Measurements from ENCODE around the gene BOC.

BOC gene

GRCh38 chr3:113268942-113269341, 57.6 kb downstream of the BOC start:
- FAIRE-seq, result no peak
- DNase-seq (ENCODE audit: insufficient read length, low spot score), result no peak

GRCh38 chr3:113269661-113270060, 58.3 kb downstream of the BOC start:
- no peak for FAIRE-seq
- no peak for DNase-seq (ENCODE audit: insufficient read length, low spot score)

GRCh38 chr3:113270068-113270467, 58.7 kb downstream of the BOC start:
- FAIRE-seq, result no peak

GRCh38 chr3:113270786-113271185, 59.4 kb downstream of the BOC start:
- DNase-seq (ENCODE audit: insufficient read length, low spot score) (no peak), FAIRE-seq (no peak)

More at GRCh38 chr3:113270068-113270467, 58.7 kb downstream of the BOC start:
- no peak for DNase-seq (ENCODE audit: insufficient read length, low spot score)

GRCh38 chr3:113271189-113271588, 59.8 kb downstream of the BOC start:
- no peak for DNase-seq (ENCODE audit: insufficient read length, low spot score)
- FAIRE-seq, result no peak

GRCh38 chr3:113271594-113272384, 60.4 kb downstream of the BOC start:
- no peak for FAIRE-seq

GRCh38 chr3:113272385-113272779, 61.0 kb downstream of the BOC start:
- no peak for FAIRE-seq

More at GRCh38 chr3:113271594-113272384, 60.4 kb downstream of the BOC start:
- no peak for DNase-seq (ENCODE audit: insufficient read length, low spot score)

GRCh38 chr3:113273011-113273410, 61.7 kb downstream of the BOC start:
- no peak for DNase-seq (ENCODE audit: insufficient read length, low spot score)
- no peak for FAIRE-seq

More at GRCh38 chr3:113272385-113272779, 61.0 kb downstream of the BOC start:
- no peak for DNase-seq (ENCODE audit: insufficient read length, low spot score)

- DNase-seq (ENCODE audit: insufficient read length, low spot score) (no peak), FAIRE-seq (no peak)
These were observed 62.4 kb downstream of the BOC start for GRCh38 chr3:113273604-113274378.

GRCh38 chr3:113274425-113275257, 63.3 kb downstream of the BOC start:
- FAIRE-seq (no peak), DNase-seq (ENCODE audit: insufficient read length, low spot score) (no peak)

GRCh38 chr3:113275258-113275556, 63.9 kb downstream of the BOC start:
- no peak for FAIRE-seq
- DNase-seq (ENCODE audit: insufficient read length, low spot score), result no peak

- FAIRE-seq, result no peak
These were observed 64.2 kb downstream of the BOC start for GRCh38 chr3:113275583-113275928.

GRCh38 chr3:113275929-113276750, 64.8 kb downstream of the BOC start:
- FAIRE-seq, result peak; percentile 93
- DNase-seq (ENCODE audit: insufficient read length, low spot score), result peak; percentile 72

More at GRCh38 chr3:113275583-113275928, 64.2 kb downstream of the BOC start:
- DNase-seq (ENCODE audit: insufficient read length, low spot score), result no peak

- FAIRE-seq (no peak), DNase-seq (ENCODE audit: insufficient read length, low spot score) (no peak)
These were observed 65.4 kb downstream of the BOC start for GRCh38 chr3:113276751-113277080.

GRCh38 chr3:113277414-113277813, 66.1 kb downstream of the BOC start:
- FAIRE-seq (peak; percentile 82), DNase-seq (ENCODE audit: insufficient read length, low spot score) (no peak)

- FAIRE-seq, result peak; percentile 14
- no peak for DNase-seq (ENCODE audit: insufficient read length, low spot score)
These were observed 66.7 kb downstream of the BOC start for GRCh38 chr3:113277941-113278598.

GRCh38 chr3:113278599-113278955, 67.2 kb downstream of the BOC start:
- FAIRE-seq (no peak), DNase-seq (ENCODE audit: insufficient read length, low spot score) (no peak)

- DNase-seq (ENCODE audit: insufficient read length, low spot score), result no peak
- FAIRE-seq, result no peak
These were observed 68.3 kb downstream of the BOC start for GRCh38 chr3:113279686-113280085.

GRCh38 chr3:113283306-113283705, 71.9 kb downstream of the BOC start:
- DNase-seq (ENCODE audit: insufficient read length, low spot score), result no peak
- FAIRE-seq, result no peak

GRCh38 chr3:113284453-113285050, 73.2 kb downstream of the BOC start:
- DNase-seq (ENCODE audit: insufficient read length, low spot score) (no peak), FAIRE-seq (no peak)

Data from GM19239 (cell line).